ENCODE results near the gene THUMPD3.
A peak's percentile ranks its signal among the peaks of the same experiment; 100 is the strongest.

Gene THUMPD3

GRCh38 chr3:9332250-9333030, 30.4 kb upstream of the THUMPD3 start:
- H3K36me3 ChIP-seq (ENCODE audit: control insufficient read depth in 1 of 2, insufficient read depth in 2 of 2, low read length in 2 of 2), result no peaks in the 10 kb centered on the region
- H3K9ac ChIP-seq (ENCODE audit: low read length), result no peak overlapping the region
- no peak overlapping the region for H2BK12ac ChIP-seq (ENCODE audit: low read length)
- no peak overlapping the region for H3K18ac ChIP-seq (ENCODE audit: low read length)
- no peak overlapping the region for H3K4me3 ChIP-seq (ENCODE audit: low read depth, low read length)
- no peak overlapping the region for H3K4me2 ChIP-seq (ENCODE audit: low read length)
- no peak overlapping the region for H2BK120ac ChIP-seq (ENCODE audit: insufficient read depth, low read length, poor library complexity)
- H4K8ac ChIP-seq (ENCODE audit: low read depth, low read length), result no peak overlapping the region
- no peaks in the 10 kb centered on the region for H3K79me1 ChIP-seq (ENCODE audit: low read length)
- H3K27ac ChIP-seq (ENCODE audit: low read depth, low read length), result no peak overlapping the region
- H2AK5ac ChIP-seq (ENCODE audit: low read length), result no peak overlapping the region
- H2BK5ac ChIP-seq (ENCODE audit: low read depth, low read length, poor library complexity), result no peak overlapping the region
- no peaks in the 10 kb centered on the region for H3K4me1 ChIP-seq (ENCODE audit: control insufficient read depth in 1 of 2, insufficient read depth in 2 of 2, low read length in 2 of 2)
- no CpG with 5 or more reads among the region's 6 CpGs for WGBS (ENCODE audit: extremely low coverage, insufficient coverage, insufficient read length)
- no peaks in the 10 kb centered on the region for H3K9me3 ChIP-seq (ENCODE audit: insufficient read depth, low read depth, low read length)
- no peaks in the 10 kb centered on the region for H3K79me2 ChIP-seq (ENCODE audit: control insufficient read depth, insufficient read depth, low read length, poor library complexity)
- H3K4ac ChIP-seq (ENCODE audit: low read depth, low read length), result no peak overlapping the region
- no peak overlapping the region for H3K14ac ChIP-seq (ENCODE audit: low read length)
- no peak overlapping the region for H4K91ac ChIP-seq (ENCODE audit: low read depth, low read length)
- H2AFZ ChIP-seq (ENCODE audit: insufficient read depth, low read length, poor library complexity), result no peak overlapping the region
- no peak overlapping the region for H3K23ac ChIP-seq (ENCODE audit: low read length)
- no peak overlapping the region for H4K12ac ChIP-seq (ENCODE audit: low read depth, low read length)
- H3K27me3 ChIP-seq (ENCODE audit: insufficient read depth, low read length), result no peaks in the 10 kb centered on the region
- DNase-seq, result no peak

- WGBS (ENCODE audit: extremely low coverage, insufficient coverage, insufficient read length), result no CpG with 5 or more reads among the region's 1 CpG
- no peak overlapping the region for H3K4me2 ChIP-seq (ENCODE audit: low read length)
- peak overlapping the region; percentile 7 for H2BK120ac ChIP-seq (ENCODE audit: insufficient read depth, low read length, poor library complexity)
- no peak for DNase-seq
- H4K8ac ChIP-seq (ENCODE audit: low read depth, low read length), result no peak overlapping the region
- H3K4me1 ChIP-seq (ENCODE audit: control insufficient read depth in 1 of 2, insufficient read depth in 2 of 2, low read length in 2 of 2), result peaks cover 16 to 23% of the 10 kb centered on the region in 2 experiments
- no peaks in the 10 kb centered on the region for H3K9me3 ChIP-seq (ENCODE audit: insufficient read depth, low read depth, low read length)
- H3K79me2 ChIP-seq (ENCODE audit: control insufficient read depth, insufficient read depth, low read length, poor library complexity), result no peaks in the 10 kb centered on the region
- peaks cover 8% of the 10 kb centered on the region for H3K79me1 ChIP-seq (ENCODE audit: low read length)
- H3K4ac ChIP-seq (ENCODE audit: low read depth, low read length), result no peak overlapping the region
- H2BK5ac ChIP-seq (ENCODE audit: low read depth, low read length, poor library complexity), result no peak overlapping the region
- no peak overlapping the region for H3K9ac ChIP-seq (ENCODE audit: low read length)
- H3K27ac ChIP-seq (ENCODE audit: low read depth, low read length), result peak overlapping the region; percentile 21
- no peak overlapping the region for H3K4me3 ChIP-seq (ENCODE audit: low read depth, low read length)
- H4K12ac ChIP-seq (ENCODE audit: low read depth, low read length), result no peak overlapping the region
- H4K91ac ChIP-seq (ENCODE audit: low read depth, low read length), result no peak overlapping the region
- no peak overlapping the region for H2BK12ac ChIP-seq (ENCODE audit: low read length)
- H3K23ac ChIP-seq (ENCODE audit: low read length), result no peak overlapping the region
- H2AK5ac ChIP-seq (ENCODE audit: low read length), result no peak overlapping the region
- no peaks in the 10 kb centered on the region for H3K36me3 ChIP-seq (ENCODE audit: control insufficient read depth in 1 of 2, insufficient read depth in 2 of 2, low read length in 2 of 2)
- no peaks in the 10 kb centered on the region for H3K27me3 ChIP-seq (ENCODE audit: insufficient read depth, low read length)
- no peak overlapping the region for H3K14ac ChIP-seq (ENCODE audit: low read length)
- H3K18ac ChIP-seq (ENCODE audit: low read length), result no peak overlapping the region
- no peak overlapping the region for H2AFZ ChIP-seq (ENCODE audit: insufficient read depth, low read length, poor library complexity)
These were observed 22.9 kb upstream of the THUMPD3 start for GRCh38 chr3:9339761-9340471.

GRCh38 chr3:9340472-9340902, 22.4 kb upstream of the THUMPD3 start:
- Histone ChIP-seq H3K4me1 (ENCODE audit: control insufficient read depth in 1 of 2, insufficient read depth in 2 of 2, low read length in 2 of 2) (peaks cover 20 to 28% of the 10 kb centered on the region in 2 experiments), H3K9ac (ENCODE audit: low read length) (no peak overlapping the region), H3K4me3 (ENCODE audit: low read depth, low read length) (no peak overlapping the region), H2BK120ac (ENCODE audit: insufficient read depth, low read length, poor library complexity) (peak overlapping the region; percentile 62), H4K8ac (ENCODE audit: low read depth, low read length) (no peak overlapping the region), H3K14ac (ENCODE audit: low read length) (no peak overlapping the region), H4K91ac (ENCODE audit: low read depth, low read length) (no peak overlapping the region), H2AFZ (ENCODE audit: insufficient read depth, low read length, poor library complexity) (no peak overlapping the region), H2BK5ac (ENCODE audit: low read depth, low read length, poor library complexity) (peak overlapping the region; percentile 53), H3K27me3 (ENCODE audit: insufficient read depth, low read length) (no peaks in the 10 kb centered on the region), H3K27ac (ENCODE audit: low read depth, low read length) (peak overlapping the region; percentile 57), H3K23ac (ENCODE audit: low read length) (no peak overlapping the region), H2BK12ac (ENCODE audit: low read length) (peak overlapping the region; percentile 82), H3K79me2 (ENCODE audit: control insufficient read depth, insufficient read depth, low read length, poor library complexity) (no peaks in the 10 kb centered on the region), H3K9me3 (ENCODE audit: insufficient read depth, low read depth, low read length) (no peaks in the 10 kb centered on the region), H4K12ac (ENCODE audit: low read depth, low read length) (no peak overlapping the region), H3K4ac (ENCODE audit: low read depth, low read length) (no peak overlapping the region), H2AK5ac (ENCODE audit: low read length) (peak overlapping the region; percentile 38), H3K36me3 (ENCODE audit: control insufficient read depth in 1 of 2, insufficient read depth in 2 of 2, low read length in 2 of 2) (no peaks in the 10 kb centered on the region), H3K4me2 (ENCODE audit: low read length) (no peak overlapping the region), H3K79me1 (ENCODE audit: low read length) (peaks cover 8% of the 10 kb centered on the region), H3K18ac (ENCODE audit: low read length) (no peak overlapping the region)
- no CpG with 5 or more reads among the region's 3 CpGs for WGBS (ENCODE audit: extremely low coverage, insufficient coverage, insufficient read length)
- peak in 1 of 2 donors; percentile 57 for DNase-seq

GRCh38 chr3:9342696-9343095, 20.2 kb upstream of the THUMPD3 start:
- Histone ChIP-seq H2BK120ac (ENCODE audit: insufficient read depth, low read length, poor library complexity) (no peak overlapping the region), H3K14ac (ENCODE audit: low read length) (no peak overlapping the region), H3K36me3 (ENCODE audit: control insufficient read depth in 1 of 2, insufficient read depth in 2 of 2, low read length in 2 of 2) (no peaks in the 10 kb centered on the region), H2BK5ac (ENCODE audit: low read depth, low read length, poor library complexity) (no peak overlapping the region), H3K4me2 (ENCODE audit: low read length) (no peak overlapping the region), H2BK12ac (ENCODE audit: low read length) (no peak overlapping the region), H3K4me3 (ENCODE audit: low read depth, low read length) (no peak overlapping the region), H3K27me3 (ENCODE audit: insufficient read depth, low read length) (no peaks in the 10 kb centered on the region), H3K27ac (ENCODE audit: low read depth, low read length) (no peak overlapping the region), H3K79me1 (ENCODE audit: low read length) (peaks cover 8% of the 10 kb centered on the region), H3K23ac (ENCODE audit: low read length) (no peak overlapping the region), H3K4me1 (ENCODE audit: control insufficient read depth in 1 of 2, insufficient read depth in 2 of 2, low read length in 2 of 2) (peaks cover 20 to 28% of the 10 kb centered on the region in 2 experiments), H3K9ac (ENCODE audit: low read length) (no peak overlapping the region), H2AK5ac (ENCODE audit: low read length) (no peak overlapping the region), H3K79me2 (ENCODE audit: control insufficient read depth, insufficient read depth, low read length, poor library complexity) (no peaks in the 10 kb centered on the region), H3K18ac (ENCODE audit: low read length) (no peak overlapping the region), H4K8ac (ENCODE audit: low read depth, low read length) (no peak overlapping the region), H3K9me3 (ENCODE audit: insufficient read depth, low read depth, low read length) (no peaks in the 10 kb centered on the region), H2AFZ (ENCODE audit: insufficient read depth, low read length, poor library complexity) (no peak overlapping the region), H4K91ac (ENCODE audit: low read depth, low read length) (no peak overlapping the region), H4K12ac (ENCODE audit: low read depth, low read length) (no peak overlapping the region), H3K4ac (ENCODE audit: low read depth, low read length) (no peak overlapping the region)
- no peak for DNase-seq
- WGBS (ENCODE audit: extremely low coverage, insufficient coverage, insufficient read length), result no CpG with 5 or more reads among the region's 4 CpGs
